ENCODE data around the gene SLC35B1.

GRCh38 chr17:49692751-49693150, 15.0 kb downstream of the SLC35B1 start:
- TF ChIP-seq CTCF (IDR thresholded peaks at IDR 0.05), result no peak
- TF ChIP-seq POLR2A (IDR thresholded peaks at IDR 0.05), result no peak
